Fibroblast of peridontal ligament (primary cell): ENCODE results near the gene SORCS2.

Experiments
- DNase-seq: peaks from one replicate; pipeline ENCODE4 v3.0.0-alpha.2; 2010; ENCODE audit errors: extremely low read depth

SORCS2 gene

DNA sequence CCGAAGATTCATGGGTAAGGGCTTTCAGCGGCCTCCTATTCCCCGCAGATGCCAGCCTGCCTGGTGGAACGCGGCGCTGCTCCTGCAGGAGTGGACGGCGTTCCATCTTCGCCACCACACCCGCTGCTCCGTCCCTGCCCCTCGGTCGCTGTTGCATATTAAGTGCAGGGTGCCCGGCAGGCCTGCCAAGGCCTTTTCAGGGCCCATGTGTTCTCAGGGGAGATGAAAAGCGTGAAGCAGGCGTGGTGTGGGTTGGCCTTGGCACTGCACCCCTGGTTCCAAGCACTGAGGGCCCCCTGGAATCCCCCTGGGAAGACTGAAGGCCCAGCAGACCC, 52.0 kb downstream of the SORCS2 start:
- DNase-seq: no peak

DNA sequence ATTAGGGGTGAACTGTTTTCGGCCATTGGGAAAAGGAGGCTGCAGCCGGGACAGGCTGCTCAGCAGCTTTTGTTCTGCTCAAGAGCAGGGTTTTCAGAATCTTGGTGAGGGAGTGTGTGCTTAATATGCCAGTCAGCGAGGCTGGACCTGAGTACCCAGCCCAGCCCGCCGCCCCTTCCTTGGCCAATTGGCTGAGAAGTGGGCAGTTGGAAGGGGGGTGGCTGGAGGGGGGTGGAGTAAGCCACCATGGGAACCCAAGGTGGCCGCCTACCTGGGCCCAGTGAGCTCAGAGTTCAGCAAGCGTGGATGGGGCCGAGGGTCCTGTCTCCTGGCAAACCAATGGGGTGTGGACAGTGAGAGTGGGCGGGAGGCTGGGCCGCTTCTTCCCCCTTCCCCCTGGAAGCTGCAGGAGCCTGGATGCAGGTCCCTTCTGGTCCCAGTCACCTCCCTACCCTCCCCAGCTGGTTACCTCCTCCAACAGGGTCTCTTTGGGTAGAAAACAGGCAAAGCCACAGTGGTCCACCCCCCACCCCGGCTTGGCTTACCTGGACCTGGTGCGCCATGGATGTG, 52.5 kb downstream of the SORCS2 start:
- DNase-seq: no peak

DNA sequence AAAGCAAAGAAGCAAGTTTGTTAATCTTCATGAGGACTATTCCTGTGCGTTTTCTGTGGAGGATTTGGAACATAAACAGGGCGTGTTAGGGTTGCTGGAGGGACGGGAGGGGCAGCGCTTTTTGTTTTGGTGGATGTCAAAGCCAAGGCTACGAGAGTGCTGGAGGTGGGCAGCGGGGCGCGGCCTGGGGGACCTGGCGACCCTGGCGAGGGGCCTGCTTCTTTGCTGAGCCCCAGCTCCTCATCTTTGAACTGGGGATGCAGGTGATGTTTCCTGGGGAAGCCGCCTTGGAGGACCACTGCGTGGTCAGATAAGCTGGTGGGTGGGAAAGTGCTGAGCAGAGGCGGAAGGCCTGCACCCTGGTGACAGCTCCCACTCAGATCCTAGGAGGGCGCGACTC, 55.2 kb downstream of the SORCS2 start:
- DNase-seq: no peak

DNA sequence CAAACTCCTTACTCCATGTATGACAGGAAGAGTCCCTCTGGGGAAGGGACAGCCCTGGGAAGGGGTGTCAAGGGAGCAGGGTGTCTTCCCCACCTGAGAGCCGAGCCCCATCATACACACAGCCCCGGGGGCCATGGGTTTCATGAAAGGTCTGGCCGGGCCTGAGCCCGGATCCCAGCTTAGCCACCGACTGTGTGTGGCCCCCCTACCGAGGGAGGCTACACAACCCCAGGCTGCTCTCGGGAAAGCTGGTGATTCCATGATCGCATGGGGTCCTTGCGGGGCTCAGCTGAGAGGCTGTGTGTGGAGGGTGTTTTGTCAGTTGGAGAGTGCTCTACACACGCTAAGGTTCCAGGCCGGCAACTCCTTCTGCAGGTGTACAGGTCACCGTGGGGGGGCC, 55.6 kb downstream of the SORCS2 start:
- no peak for DNase-seq

DNA sequence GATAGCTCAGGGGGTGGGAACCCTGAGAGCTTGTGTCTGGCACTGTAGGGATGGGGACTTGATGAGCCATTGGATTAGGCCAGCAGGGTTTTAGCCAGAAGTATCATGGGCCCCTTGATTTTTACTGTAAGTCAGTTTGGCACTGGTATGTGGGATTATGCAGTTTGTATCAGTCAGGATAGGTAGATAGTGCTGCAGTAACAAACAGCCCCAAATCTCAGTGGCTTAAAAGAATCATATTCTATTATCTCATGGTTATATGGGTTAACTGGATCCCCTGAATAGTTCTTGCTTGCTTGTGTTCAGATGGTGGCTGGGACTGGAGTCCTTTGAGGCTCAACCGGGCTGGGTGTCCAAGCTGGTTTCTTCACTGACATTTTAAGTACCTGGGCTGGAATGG, 56.5 kb downstream of the SORCS2 start:
- DNase-seq: no peak

DNA sequence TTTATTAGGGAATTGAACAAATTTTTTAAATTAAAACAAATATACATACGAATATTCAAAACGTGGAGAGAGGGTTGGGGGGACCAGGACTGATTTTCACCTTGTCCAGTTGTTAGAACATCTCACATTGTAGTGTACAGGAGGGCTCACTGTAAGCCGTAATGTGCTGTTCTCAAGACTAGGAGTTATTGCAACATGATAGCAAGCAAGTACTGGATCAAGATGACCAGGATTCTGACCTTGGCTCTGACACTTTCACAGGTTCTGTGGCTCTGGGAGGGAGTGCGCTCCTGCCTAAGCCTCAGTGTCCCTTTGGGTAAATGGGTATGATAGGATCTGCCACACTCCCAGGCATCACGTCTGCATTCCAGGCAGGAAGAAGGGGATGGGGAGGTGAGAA, 59.0 kb downstream of the SORCS2 start:
- no peak for DNase-seq

DNA sequence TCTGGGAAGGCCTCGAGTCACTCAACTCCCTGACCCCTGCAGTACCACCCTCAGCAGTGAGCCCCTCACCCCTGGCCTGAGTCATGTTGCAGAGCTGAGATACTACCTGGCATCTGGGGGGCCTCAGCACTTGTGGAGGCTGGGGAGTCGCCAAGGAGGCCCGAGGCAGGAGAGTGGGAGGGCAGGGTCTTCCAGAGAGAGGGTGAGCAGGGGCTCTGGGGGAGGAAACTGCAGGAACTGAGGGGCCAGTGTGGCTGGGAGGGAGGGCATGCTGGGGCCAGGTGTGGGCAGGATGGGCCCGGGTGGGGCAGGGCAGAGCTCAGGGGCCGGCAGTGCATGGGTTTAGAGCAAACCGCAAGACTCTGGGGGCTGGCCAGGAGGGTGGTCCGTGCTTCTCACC, 59.7 kb downstream of the SORCS2 start:
- DNase-seq: no peak

DNA sequence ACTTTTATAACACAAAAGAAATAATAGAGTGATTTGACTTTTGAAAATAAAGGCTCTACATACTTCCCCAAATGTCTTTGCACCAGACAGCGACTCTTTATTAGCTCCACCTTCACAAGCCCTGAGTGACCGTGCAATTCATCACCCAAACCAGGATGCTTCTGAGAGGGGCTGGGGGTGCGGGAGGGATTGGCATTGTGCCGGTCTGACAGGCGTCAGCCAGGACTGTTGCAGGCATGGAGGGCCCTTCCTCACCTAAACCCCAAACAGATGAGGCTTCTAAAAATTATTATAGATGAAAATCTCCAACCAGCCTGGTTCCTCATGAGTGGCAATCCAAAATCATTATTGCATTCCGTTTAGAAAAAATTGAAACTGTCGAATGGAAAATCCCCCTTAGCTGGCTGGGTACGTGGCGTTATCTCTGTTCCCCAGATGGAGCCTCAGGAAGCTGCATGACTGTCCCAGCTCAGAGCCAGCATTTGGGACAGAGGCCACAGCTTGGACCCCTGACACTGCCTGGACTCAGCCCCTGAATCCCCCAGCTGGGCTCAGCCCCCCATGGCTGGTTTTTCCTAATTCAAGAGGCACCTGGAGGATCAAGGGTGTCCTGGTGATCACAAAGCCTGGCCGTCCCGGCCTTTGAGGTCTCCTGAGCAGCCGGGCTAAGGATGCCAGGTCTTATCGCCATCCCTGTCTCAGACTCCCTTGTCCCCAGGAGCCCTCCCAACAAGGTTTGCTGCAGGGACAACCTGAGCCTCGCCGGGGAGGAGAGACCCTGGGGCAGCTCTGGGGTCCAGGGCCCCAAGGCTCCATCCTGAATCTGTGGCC, 60.4 kb downstream of the SORCS2 start:
- no peak for DNase-seq

DNA sequence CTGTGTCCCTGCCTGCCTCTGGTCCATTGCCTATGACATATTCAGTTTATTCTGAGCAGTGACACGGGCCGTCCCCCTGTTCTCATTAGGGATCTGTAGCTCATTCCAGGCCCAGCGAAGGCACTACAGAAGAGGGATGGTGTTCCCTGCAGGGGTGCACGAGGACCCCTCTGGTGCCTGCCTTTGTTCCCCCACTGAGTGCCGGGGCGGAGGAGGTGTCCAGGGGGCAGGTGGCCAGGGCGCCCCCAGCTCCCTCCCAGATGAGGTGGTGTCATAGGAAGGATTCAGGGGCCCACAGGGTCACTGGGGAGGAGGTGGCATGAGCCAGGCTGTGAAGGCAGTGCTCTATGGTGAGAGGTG, 61.0 kb downstream of the SORCS2 start:
- no peak for DNase-seq

DNA sequence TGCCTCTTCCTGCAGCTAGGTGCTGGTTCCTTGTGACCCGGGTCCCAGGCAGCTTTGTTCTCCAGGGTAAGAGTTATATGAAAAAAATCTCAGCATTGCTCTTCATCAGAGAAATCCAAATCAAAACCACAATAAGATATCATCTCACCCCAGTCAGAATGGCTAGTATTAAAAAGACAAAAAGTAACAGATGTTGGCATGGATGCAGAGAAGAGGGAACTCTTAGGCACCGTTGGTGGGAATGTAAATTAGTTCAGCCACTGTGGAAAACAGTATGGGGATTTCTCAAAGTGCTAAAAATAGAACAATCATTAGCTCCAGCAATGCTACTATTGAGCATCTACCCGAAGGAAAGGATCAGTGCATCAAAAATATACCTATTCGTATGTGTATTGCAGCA, 61.5 kb downstream of the SORCS2 start:
- no peak for DNase-seq

DNA sequence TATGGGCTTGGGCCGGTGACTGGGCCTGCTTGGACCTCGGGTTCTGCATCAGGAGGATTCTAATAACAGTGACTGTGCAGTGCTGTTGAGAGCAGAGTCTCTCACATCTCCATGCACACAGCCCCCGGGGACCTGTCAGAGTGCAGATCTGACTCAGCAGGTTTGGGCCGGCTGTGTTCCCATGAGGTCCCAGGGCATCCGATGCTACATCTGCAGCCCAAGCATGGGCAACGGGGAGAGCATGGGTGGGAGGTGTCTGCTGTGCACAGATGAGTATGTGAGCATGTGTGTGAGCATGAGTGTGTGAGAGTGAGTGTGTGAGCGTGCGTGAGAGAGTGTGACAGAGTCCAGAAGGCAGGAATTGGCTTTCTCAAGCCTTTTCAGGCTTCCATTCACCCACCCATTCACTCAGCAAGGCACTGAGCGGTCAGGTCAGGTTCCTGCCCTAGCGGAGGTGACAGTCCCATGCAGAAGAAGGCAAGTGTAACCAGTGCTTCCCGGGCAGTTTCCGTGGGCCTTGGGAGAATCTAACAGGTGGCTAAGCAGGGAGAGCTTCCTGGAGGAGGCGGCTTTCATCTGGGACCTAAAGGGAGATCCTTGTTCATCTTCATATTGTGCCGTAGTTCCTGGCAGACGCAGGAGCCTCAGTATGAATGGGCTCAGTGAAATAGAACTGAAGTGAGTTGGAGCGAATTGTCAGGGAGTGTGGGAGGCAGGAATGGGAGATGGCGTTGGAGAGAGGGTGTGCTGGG, 62.6 kb downstream of the SORCS2 start:
- DNase-seq: peak; percentile 3

DNA sequence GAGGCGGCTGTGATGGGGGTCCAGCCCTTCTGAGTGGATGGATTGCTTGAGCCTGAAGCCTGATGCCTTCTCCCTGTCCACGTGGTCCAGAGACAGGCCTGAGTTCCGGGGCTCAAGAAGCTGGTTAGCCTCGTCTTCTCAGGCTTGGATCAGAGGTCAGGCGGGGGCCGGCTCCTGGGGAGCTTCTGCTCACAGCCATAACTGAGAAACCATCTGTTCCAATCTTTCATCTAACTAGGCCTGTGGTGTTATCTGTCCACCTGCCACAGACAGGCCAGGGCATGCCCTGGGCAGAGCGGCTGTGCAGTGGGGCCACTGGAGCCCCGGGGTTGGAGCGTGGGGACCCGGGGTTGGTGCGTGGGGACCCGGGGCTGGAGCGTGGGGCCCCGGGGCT, 63.1 kb downstream of the SORCS2 start:
- no peak for DNase-seq

DNA sequence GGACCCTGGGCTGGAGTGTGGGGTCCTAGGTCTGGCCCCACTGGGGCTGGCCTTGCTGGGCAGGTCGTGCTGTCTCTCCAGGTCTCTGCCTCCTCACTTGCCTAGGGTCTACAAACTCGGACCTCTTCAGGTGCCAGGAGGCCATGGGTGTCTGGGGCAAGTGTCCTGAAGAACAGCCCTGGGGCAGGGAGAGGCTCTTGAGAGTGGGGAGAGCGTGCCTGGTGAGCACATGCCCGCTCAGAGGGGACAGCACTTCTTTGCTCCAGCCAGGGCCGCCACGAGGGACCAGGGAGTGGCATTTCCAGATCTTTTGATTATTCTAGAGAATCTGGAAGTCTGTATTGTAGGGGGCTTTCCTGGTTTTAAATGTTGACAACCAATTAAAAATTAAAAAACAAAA, 63.7 kb downstream of the SORCS2 start:
- DNase-seq: no peak

DNA sequence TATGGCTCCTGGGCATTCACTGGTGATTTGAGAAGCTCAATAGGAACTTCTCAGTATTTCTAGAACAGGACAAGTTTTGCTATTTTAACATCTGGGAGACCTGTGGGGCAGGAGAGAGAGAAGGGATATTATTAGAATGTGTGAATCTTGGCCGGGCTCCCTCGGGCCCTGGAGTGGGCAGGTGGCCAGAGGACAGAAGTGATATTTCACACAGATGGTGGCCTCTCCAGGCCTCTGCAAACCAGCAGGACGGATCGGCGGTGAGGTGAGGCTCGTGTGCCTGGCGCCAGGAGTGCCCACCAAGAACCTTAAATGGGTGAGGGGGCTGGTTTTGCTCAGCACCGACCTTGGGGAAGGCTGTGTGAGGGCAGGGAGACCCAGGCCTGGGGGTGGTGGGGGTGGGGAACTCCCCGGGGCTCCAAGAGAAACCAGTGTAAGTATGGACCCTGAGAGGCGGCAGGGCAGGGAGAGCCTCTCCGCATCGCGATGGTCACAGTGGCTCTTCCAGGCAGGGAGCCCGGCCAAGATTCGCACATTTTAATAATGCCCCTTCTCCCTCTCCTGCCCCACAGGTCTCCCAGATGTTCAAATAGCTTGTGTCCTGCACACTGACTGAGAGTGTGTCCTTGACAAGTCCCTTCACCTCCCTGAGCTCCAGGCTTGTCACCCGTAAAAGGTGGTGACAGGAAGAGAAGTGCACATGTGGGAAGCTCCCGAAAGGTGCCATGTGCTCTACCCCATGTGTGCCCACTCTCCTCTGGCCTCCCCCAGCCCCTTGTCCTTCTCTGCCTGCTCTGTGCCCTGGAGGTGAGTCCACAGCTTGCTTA, 64.9 kb downstream of the SORCS2 start:
- DNase-seq: no peak

DNA sequence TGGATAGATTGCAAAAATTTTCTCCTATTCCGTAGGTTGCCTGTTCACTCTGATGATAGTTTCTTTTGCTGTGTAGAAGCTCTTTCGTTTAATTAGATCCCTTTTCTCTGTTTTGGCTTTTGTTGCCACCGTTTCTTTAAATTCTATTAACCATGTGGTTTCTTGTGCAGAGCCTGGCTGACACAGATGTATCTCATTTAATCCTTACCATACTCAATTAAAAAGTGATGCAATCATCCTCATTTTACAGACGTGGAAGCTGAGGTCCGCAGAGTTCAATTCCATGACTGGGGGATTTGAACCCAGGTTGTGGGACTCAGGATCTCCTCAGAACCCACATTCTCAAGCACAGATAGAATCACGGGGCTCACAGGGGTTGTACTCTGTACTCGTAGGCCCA, 66.7 kb downstream of the SORCS2 start:
- no peak for DNase-seq

DNA sequence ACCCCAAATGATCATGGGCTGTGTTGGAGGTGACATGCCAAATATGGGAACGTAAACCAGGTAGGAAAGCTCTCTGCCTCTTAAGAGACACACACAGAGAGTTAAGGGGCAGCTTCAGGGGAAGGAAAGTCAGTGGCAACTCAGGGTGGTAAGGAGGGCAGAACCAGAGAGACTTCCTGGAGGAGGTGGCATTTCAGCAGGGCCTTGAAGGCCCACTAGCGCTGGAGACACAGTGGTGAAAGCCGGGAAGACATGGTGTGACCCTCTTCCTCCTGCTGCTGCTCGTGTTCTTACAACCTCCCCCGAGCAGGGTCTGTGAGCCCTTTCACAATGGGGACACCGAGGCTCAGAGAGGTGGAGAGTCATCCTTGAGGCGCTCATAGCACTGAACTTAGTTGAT, 68.2 kb downstream of the SORCS2 start:
- DNase-seq: no peak

DNA sequence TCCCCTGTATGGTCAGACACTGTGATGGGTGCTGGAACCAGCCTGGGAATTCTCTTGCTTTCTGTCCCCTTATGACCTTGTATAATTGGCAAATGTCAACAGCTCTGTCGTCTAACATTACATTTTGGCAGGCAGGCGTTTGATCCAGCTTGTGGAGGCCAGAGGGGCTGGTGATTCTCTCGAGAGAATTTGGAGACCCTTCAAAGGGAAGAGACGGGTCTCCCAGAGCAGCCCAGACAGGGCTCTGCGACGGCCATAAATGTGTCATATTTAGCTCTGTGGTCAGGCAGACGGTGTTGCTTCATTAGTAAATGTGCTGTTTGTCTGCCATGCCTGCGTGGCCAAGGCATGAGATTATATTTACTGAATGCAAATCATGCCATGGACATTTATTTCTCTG, 68.7 kb downstream of the SORCS2 start:
- no peak for DNase-seq

DNA sequence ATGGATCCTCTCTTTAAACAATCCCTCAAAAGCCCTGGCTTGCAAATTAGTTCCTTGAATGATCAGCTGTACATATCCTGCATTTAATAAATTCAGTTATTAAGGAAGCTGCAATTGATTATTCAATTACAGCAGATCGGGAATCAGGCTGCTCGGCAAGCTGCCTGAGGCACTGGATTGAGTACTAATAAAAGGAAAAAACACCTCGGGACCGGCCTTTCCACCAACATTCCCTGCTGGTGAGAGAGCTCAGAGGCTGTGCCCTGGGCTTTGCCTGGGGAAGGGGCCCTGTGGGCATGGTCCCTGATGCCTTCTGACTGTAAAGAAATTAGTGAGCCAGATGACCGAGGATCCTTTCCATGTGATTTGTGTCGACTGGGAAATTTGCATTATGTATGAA, 69.2 kb downstream of the SORCS2 start:
- DNase-seq: no peak

DNA sequence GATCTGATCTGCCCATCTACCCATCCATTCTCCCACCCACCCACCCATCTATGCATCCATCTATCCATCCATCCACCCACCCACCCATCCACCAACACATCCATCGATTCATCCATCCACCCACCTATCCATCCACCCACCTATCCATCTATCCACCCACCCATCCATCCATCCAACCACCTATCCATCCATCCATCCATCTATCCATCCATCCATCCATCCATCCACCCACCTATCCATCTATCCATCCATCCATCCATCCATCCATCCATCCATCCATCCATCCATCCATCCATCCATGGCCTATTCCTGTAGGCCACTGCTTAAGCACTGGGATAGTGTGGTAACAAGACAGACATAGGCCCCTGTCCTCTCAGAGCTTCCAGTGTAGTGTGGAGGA, 69.8 kb downstream of the SORCS2 start:
- DNase-seq: no peak

DNA sequence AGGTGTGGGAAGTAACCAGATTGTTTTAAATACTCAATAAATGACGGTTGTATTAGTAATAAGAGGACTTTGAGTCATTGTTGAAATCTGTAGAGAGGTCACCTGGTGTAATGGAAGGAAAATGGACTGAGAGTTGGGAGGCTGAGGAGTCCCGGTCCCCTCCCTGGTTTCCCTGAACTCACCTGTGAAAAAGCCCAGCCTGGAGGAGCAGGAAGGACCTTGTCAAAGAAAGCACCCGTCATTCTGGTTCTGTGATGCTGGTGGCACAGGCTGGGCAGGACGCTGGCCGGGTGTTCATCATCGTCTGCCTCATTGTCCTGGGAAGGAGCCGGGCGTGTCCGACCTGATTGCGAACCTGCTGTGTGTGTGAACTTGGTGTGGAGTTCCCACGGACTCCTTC, 70.8 kb downstream of the SORCS2 start:
- no peak for DNase-seq

DNA sequence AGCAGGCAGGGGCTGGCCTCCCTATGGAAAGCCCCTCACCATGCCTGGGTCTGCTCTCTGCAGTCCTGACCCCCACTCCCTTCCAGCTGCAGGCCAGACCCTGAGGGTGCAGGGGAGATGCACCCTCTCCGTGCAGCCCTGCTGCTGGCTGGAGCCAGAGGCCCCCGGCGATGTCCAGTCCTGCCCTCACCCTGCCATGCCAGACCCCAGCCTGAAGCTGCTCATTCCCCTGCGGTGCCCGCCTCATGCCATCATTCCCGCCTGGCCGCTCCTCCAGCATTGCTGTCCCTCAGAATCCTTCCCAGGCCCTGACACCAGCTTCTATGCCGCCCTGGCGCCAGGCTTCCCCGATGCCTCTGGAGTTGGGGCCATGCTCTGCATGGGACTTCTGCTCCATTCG, 72.4 kb downstream of the SORCS2 start:
- DNase-seq: no peak

DNA sequence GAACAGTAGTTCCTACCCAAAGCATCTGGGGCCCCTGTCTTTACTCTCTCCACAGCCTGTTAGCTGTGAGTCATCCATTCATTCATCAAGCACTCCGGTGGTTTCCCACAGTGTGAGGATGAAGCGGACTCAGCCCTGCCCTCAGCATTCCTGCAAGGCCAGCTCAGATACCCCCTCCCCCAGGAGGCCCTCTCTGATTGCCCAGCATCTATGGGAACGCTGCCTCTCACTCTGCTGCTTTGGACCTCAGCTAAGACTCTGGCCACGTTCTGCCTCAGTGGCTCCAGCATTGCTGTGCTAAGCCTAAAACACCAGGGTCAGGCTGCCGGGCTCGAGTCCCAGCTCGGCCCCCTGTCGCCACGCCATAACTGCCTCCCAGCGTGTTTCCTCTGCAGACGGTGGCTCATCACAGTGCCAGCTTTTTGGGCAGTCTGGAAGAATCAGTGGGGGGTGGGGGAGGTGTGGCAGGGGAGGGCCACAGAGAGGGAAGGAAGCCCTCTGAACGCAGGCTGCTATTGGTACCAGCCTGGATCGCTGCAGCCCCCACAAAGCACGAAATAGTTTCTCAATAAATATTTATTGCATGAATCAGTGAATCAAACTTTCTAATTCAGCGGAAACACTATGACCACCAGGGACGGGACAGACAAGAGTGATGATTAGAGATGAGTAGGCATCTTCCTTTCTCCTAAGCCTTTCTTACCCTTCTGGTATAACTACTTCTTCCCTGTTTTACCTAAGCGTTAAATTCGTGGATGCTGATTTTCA, 74.4 kb downstream of the SORCS2 start:
- peak; percentile 41 for DNase-seq
